Neural progenitor cell (in vitro differentiated cells): ENCODE measurements around the gene NOSTRIN. TPM values are rescaled to one million over a fixed set of nuclear protein-coding genes. Genes with fewer than 3 reads are reported as not detected.

Source experiments
- DNase-seq: peaks from one replicate; pipeline ENCODE4 v3.0.0-alpha.2; 2016; ENCODE audit warnings: low spot score
- H2AFZ ChIP-seq: fragments of 200-600 bp; sonication (generic); replicated peaks from 2 replicates; pipeline ENCODE4 v1.6.1; 2016; ENCODE audit warnings: antibody characterized with exemption
- H3F3A ChIP-seq: fragments of 200-600 bp; sonication (generic); 2 replicates; pipeline ENCODE4 v1.6.1; 2016; ENCODE audit warnings: antibody characterized with exemption, low read depth
- H3K27ac ChIP-seq: fragments of 200-600 bp; sonication (generic); 2 replicates; pipeline ENCODE4 v1.5.1; 2016; ENCODE audit warnings: mild to moderate bottlenecking
- H3K27me3 ChIP-seq: fragments of 200-600 bp; sonication (generic); 2 replicates; pipeline ENCODE4 v1.6.1; 2016; ENCODE audit warnings: mild to moderate bottlenecking, moderate library complexity
- H3K36me3 ChIP-seq: fragments of 200-600 bp; sonication (generic); 2 replicates; pipeline ENCODE4 v1.5.1; 2016
- H3K4me1 ChIP-seq: fragments of 200-600 bp; sonication (generic); 2 replicates; pipeline ENCODE4 v1.6.1; 2016; ENCODE audit warnings: mixed run types
- H3K4me2 ChIP-seq: fragments of 200-600 bp; sonication (generic); 2 replicates; pipeline ENCODE4 v1.6.1; 2016
- H3K4me3 ChIP-seq: fragments of 200-600 bp; sonication (generic); 2 replicates; pipeline ENCODE4 v1.5.1; 2016
- H3K79me2 ChIP-seq: fragments of 200-600 bp; sonication (generic); 2 replicates; pipeline ENCODE4 v1.6.1; 2016; ENCODE audit warnings: low read depth
- H3K9ac ChIP-seq: fragments of 200-600 bp; sonication (generic); 2 replicates; pipeline ENCODE4 v1.6.1; 2016
- H3K9me3 ChIP-seq: fragments of 200-600 bp; sonication (generic); 2 replicates; pipeline ENCODE4 v1.5.1; 2016; ENCODE audit warnings: low read depth
- H4K20me1 ChIP-seq: fragments of 200-600 bp; sonication (generic); 2 replicates; pipeline ENCODE4 v1.6.1; 2016; ENCODE audit warnings: low read depth
- H3K27ac Mint-ChIP-seq: 3 replicates; pipeline ENCODE4 v1.8.0; 2021; ENCODE audit warnings: mixed read lengths
- H3K27me3 Mint-ChIP-seq: 2 replicates; pipeline ENCODE4 v1.8.0; 2022; ENCODE audit warnings: low read depth, mild to moderate bottlenecking, inconsistent platforms, moderate library complexity, mixed read lengths; ENCODE audit not compliant: insufficient read depth
- H3K36me3 Mint-ChIP-seq: 3 replicates; pipeline ENCODE4 v1.8.0; 2021; ENCODE audit warnings: mixed read lengths
- H3K4me1 Mint-ChIP-seq: 3 replicates; pipeline ENCODE4 v1.8.0; 2021; ENCODE audit warnings: mixed read lengths
- H3K4me3 Mint-ChIP-seq: 3 replicates; pipeline ENCODE4 v1.8.0; 2021; ENCODE audit warnings: mild to moderate bottlenecking, moderate library complexity, mixed read lengths
- H3K9me3 Mint-ChIP-seq: 3 replicates; pipeline ENCODE4 v1.8.0; 2020; ENCODE audit warnings: mixed read lengths
- EZH2 ChIP-seq: fragments of 200-600 bp; sonication (generic); IDR thresholded peaks from 2 replicates; pipeline ENCODE4 v1.6.1; 2017; ENCODE audit warnings: antibody characterized with exemption, mild to moderate bottlenecking, moderate library complexity
- EZH2phosphoT487 ChIP-seq: fragments of 200-600 bp; sonication (generic); IDR thresholded peaks from 2 replicates; pipeline ENCODE4 v1.6.1; 2017; ENCODE audit warnings: antibody characterized with exemption
- total RNA-seq: library from RNA; depleted of rRNA; stranded (reverse); fragments of >200 nt; gene quantifications from 2 replicates; pipeline ENCODE4 v1.2.3, GENCODE V29; 2015; ENCODE audit warnings: low replicate concordance
- TF ChIP-seq, protein P1 (sequence below): fragments of 200-600 bp; sonication (generic); IDR thresholded peaks from 2 replicates; pipeline ENCODE4 v1.5.1; 2017; ENCODE audit warnings: antibody characterized with exemption, mild to moderate bottlenecking

NOSTRIN gene
- total RNA-seq, 1 donor from 2014 or later: not detected

DNA sequence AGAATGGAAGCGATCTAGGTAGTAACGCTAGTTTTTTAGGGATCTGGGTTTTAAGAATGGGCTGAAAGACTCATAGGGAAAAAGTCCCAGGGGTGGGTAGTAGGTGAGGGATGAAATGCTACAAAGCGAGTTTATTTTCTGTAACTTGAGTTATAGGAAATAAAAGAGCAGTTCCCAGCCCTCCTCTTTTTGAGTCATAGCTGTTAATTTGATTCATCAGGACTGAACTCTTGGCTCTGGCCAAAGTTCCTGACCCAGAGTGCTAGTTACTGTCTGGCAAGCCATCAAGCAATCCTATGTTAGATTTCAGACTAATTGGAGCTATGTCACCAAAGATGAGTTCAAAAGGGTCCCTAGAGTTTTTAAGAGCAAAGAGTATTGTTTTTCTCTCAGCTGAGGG, 17.4 kb upstream of the NOSTRIN start:
- Histone ChIP-seq H4K20me1 (no peaks in the 10 kb centered on the region), H3K27me3 (no peaks in the 10 kb centered on the region), H2AFZ (no peak overlapping the region), H3K9me3 (no peaks in the 10 kb centered on the region), H3K79me2 (no peaks in the 10 kb centered on the region), H3K27ac (no peak overlapping the region), H3K4me1 (peaks cover 6% of the 10 kb centered on the region), H3K4me2 (no peak overlapping the region), H3F3A (no peaks in the 10 kb centered on the region), H3K9ac (no peak overlapping the region), H3K4me3 (no peak overlapping the region), H3K36me3 (no peaks in the 10 kb centered on the region)
- Mint-ChIP-seq H3K36me3 (no peaks in the 10 kb centered on the region), H3K27ac (no peak overlapping the region), H3K27me3 (peaks cover 3% of the 10 kb centered on the region), H3K9me3 (no peaks in the 10 kb centered on the region), H3K4me3 (no peak overlapping the region), H3K4me1 (peaks cover 9% of the 10 kb centered on the region)
- DNase-seq: no peak
- TF ChIP-seq, protein P1, sequence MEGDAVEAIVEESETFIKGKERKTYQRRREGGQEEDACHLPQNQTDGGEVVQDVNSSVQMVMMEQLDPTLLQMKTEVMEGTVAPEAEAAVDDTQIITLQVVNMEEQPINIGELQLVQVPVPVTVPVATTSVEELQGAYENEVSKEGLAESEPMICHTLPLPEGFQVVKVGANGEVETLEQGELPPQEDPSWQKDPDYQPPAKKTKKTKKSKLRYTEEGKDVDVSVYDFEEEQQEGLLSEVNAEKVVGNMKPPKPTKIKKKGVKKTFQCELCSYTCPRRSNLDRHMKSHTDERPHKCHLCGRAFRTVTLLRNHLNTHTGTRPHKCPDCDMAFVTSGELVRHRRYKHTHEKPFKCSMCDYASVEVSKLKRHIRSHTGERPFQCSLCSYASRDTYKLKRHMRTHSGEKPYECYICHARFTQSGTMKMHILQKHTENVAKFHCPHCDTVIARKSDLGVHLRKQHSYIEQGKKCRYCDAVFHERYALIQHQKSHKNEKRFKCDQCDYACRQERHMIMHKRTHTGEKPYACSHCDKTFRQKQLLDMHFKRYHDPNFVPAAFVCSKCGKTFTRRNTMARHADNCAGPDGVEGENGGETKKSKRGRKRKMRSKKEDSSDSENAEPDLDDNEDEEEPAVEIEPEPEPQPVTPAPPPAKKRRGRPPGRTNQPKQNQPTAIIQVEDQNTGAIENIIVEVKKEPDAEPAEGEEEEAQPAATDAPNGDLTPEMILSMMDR: no peak
- TF ChIP-seq EZH2phosphoT487: no peak
- TF ChIP-seq EZH2: no peak

DNA sequence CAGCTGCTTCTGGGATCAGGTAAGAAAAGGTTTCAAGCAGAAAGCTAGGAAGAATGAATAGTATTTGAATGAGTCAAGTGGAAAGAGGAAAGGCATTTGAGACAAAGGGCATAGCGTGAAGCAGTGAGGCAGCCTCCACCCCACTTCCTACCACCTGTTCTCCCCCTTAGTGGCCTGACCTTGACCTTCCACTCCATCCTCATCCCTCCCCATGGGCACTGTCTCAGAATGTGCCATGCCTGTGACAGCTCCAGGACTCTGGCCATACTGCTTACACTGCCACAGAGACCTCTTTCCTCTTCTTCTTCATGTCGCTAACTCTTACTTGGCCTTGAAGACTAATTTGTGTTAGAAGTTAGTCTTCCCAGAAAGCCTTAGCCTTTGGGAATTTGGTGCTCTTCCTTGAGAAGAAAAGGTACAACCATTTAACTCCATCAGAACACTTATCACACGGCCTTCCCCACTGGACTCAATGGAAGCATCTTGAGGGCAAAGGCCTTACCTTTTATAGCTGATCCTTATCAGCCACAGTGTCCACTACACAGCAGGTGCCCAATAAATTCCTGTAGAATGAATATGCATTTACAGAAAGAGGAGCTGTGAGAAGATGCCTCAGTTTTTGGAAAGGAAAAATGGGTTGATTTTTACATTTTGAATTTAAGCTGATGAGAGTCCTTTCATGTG, 15.2 kb upstream of the NOSTRIN start:
- H3K9ac ChIP-seq: no peak overlapping the region
- H3K36me3 Mint-ChIP-seq: no peaks in the 10 kb centered on the region
- H3K4me1 ChIP-seq: no peaks in the 10 kb centered on the region
- no peaks in the 10 kb centered on the region for H3K9me3 ChIP-seq
- no peaks in the 10 kb centered on the region for H3F3A ChIP-seq
- H3K27ac ChIP-seq: no peak overlapping the region
- H3K27me3 ChIP-seq: no peaks in the 10 kb centered on the region
- no peaks in the 10 kb centered on the region for H3K79me2 ChIP-seq
- H3K27me3 Mint-ChIP-seq: peaks cover 3% of the 10 kb centered on the region
- H3K4me1 Mint-ChIP-seq: no peaks in the 10 kb centered on the region
- no peaks in the 10 kb centered on the region for H3K9me3 Mint-ChIP-seq
- no peak overlapping the region for H3K4me3 Mint-ChIP-seq
- no peak overlapping the region for H3K27ac Mint-ChIP-seq
- DNase-seq: no peak
- H2AFZ ChIP-seq: no peak overlapping the region
- TF ChIP-seq, protein P1: no peak
- TF ChIP-seq EZH2 (no peak), EZH2phosphoT487 (no peak)
- no peaks in the 10 kb centered on the region for H3K36me3 ChIP-seq
- H3K4me3 ChIP-seq: no peak overlapping the region
- no peak overlapping the region for H3K4me2 ChIP-seq
- no peaks in the 10 kb centered on the region for H4K20me1 ChIP-seq

DNA sequence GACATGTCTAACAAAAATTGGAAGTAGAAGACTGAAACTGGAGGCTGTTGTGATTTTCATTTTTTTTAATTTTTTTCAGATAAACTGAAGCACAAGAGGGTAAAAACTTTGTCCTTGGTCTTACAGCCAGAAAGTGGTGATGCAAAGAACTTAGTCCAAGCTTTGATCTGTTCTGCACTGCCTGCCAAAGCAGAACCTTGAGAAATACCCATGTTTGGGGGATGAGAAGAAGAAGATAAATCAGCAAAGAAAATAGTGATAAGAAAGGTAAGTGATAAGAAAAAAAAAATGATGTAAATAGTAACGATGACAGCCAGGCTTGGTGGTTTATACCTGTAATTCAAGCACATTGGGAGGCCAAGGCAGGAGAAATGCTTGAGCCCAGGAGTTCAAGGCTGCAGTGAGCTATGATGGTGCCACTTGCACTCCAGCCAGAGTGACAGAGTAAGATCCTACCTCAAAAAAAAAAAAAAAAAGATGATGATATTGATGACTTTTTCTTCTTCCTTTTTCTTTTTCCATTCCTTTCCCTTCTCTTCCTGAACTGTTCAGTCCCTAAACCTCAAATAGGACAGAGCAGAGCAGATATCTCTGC, 14.6 kb upstream of the NOSTRIN start:
- no peaks in the 10 kb centered on the region for H3K4me1 Mint-ChIP-seq
- Histone ChIP-seq H4K20me1 (no peaks in the 10 kb centered on the region), H2AFZ (no peak overlapping the region), H3F3A (no peaks in the 10 kb centered on the region), H3K27me3 (no peaks in the 10 kb centered on the region), H3K27ac (no peak overlapping the region), H3K4me2 (no peak overlapping the region), H3K9me3 (no peaks in the 10 kb centered on the region), H3K4me3 (no peak overlapping the region), H3K36me3 (no peaks in the 10 kb centered on the region), H3K4me1 (no peaks in the 10 kb centered on the region), H3K79me2 (no peaks in the 10 kb centered on the region), H3K9ac (no peak overlapping the region)
- no peaks in the 10 kb centered on the region for H3K36me3 Mint-ChIP-seq
- DNase-seq: no peak
- no peak overlapping the region for H3K27ac Mint-ChIP-seq
- peaks cover 5% of the 10 kb centered on the region for H3K27me3 Mint-ChIP-seq
- no peak overlapping the region for H3K4me3 Mint-ChIP-seq
- peaks cover under 1% of the 10 kb centered on the region for H3K9me3 Mint-ChIP-seq
- TF ChIP-seq EZH2phosphoT487 (no peak), EZH2 (no peak)
- TF ChIP-seq, protein P1: no peak
